T47D (cell line): Measurements from ENCODE around the gene SYCP3.
"Not testable (repeated sequence)": the region's sequence is repeated elsewhere in the genome, so short reads cannot be mapped to it uniquely, and the experiment has no call there.

Experiments
- DNase-seq, 2 experiments: peaks; one replicate each; pipeline versions ENCODE4 v3.0.0 to v3.0.0-alpha.2; 2011 to 2012; ENCODE audit warnings: low read depth in 1 of 2, low spot score in 1 of 2
- JUND ChIP-seq: IDR thresholded peaks from 2 replicates; pipeline ENCODE4 v1.6.1; 2012; ENCODE audit warnings: low read depth
- in situ Hi-C: cut with HindIII; loops from 2 replicates; pipeline ENCODE4 v1.10.0; 2016; ENCODE audit warnings: low sequenced_read_pairs, low pct_unique_long_range_greater_than_20kb

Gene SYCP3

DNA sequence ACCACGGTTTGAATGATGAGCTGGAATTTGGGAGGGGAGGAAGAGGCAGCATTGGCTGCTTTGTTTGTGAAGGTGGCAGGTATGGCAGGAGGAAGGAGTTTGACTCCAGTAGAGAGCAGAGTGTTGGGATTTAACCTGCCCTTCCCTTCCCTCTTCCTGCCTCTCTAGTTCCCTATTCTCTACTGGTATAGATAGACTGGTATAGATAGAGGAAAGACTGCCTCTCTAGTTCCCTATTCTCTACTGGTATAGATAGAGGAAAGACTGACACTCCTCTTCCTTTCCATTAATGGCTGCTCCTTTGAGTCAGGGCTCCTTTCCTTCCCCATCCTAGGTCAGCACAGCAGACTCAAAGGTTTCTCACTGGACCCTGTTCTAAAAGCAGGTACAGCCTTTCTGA lies 8.4 kb upstream of the SYCP3 start:
- DNase-seq: no peak
- in situ Hi-C loops: no loop called here
- TF ChIP-seq JUND: no peak

DNA sequence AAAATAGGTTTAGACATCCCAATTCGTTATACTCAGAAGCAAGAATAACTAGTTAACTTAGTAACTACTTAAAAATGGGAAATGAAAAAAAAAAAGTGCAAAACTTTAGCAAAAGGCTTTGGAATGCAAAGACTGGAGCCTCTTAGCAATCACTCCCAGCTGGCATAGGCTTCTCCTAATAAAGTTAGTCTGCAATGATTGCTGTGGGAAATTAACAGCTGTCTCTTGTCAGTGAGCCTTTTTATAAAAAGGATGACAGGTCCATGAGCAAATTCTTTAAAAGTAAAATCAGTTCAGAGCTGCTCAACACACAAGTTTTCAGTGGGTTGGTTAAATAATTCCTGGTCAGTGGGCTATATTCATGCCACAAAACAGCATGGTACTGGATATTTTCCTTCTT lies 7.4 kb upstream of the SYCP3 start:
- DNase-seq: no peak
- in situ Hi-C loops: no loop called here
- no peak for TF ChIP-seq JUND

DNA sequence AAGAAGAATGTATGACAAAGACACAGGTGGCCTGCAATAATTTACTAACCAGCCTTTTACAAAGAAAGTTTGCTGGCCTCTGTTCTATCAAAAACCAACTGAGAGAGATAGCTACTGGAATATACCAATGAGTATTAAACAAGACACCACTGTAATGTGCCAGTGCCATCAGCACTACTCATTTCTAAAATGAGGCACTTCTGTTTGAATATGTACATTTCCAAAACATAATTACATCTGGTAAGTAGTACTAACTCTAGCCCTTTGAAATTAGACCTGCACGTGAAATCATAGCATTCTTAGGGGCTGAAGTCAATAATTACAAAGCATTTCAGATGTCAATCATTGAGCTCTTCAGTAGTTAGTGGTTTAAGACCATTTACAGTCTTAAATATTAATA lies 6.9 kb upstream of the SYCP3 start:
- in situ Hi-C loops: no loop called here
- DNase-seq: no peak
- TF ChIP-seq JUND: no peak

DNA sequence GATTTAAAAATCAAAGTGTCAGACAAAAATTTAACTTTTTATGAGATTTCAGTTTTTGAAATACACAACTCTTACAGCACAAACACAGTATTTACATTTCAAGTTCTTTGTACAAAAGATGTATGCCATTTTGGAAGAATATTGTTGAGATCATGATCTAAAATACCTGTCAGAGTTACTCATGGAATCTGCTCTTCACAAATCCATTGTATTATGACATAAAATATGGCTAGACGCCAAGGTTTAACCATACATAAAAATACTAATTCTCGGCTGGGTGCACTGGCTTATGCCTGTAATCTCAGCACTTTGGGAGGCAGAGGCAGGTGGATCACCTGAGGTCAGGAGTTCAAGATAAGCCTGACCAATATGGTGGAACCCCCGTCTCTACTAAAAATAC lies 6.2 kb upstream of the SYCP3 start:
- DNase-seq: no peak
- TF ChIP-seq JUND: no peak
- in situ Hi-C loops: no loop called here

DNA sequence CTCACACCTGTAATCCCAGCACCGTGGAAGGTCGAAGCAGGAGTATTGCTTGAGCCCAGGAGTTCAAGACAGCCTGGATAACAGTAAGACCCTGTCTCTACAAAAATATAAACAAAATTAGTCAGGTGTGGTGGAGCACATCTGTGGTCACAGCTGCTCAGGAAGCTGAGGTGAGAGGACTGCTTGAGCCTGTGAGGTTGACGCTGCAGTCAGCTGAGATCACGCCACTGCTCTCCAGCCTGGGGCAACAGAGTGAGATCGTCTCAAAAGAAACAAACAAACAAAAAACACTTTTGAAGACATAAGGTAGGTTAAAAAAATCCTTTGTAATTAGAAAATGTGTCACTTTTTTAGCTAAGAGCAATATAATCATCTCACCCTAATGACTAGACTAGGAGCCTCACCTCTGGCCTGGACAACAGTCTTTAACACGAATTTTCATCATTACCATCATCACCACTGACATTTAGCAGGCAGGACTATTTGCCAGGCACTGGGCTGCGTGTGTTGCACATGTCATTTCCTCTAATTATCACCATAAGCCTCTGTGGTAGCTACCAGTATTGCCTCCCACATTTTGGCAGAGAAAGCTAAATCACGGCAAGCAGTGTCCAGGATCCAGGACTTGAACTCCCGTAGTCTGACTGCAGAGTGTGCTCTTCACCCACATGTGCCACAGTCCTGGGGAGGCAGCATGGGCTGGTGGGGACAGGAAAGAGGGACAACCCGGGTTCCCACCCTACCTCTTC lies 4.6 kb upstream of the SYCP3 start:
- in situ Hi-C loops: no loop called here
- no peak for DNase-seq
- no peak for TF ChIP-seq JUND

DNA sequence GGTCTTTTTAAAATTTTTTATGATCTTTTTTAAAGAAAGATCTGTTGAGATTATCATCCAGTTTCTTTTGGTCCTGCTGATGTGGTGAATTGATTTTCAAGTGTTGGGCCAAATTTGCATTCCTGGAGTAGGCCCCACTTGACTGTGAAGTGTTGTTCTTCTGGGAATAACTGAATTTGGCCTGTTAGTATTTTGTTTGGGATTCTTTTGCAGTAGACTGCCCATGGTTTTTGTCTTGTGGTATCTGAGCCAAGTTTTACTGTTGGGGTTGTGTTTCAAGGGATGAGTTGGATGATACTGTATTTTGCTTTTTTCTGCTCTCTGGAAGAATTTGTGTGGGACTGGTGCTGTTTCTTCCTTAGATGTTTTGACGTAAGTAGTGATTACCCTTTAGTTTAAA lies 4.0 kb upstream of the SYCP3 start:
- in situ Hi-C loops: no loop called here
- no peak for TF ChIP-seq JUND
- DNase-seq: no peak

DNA sequence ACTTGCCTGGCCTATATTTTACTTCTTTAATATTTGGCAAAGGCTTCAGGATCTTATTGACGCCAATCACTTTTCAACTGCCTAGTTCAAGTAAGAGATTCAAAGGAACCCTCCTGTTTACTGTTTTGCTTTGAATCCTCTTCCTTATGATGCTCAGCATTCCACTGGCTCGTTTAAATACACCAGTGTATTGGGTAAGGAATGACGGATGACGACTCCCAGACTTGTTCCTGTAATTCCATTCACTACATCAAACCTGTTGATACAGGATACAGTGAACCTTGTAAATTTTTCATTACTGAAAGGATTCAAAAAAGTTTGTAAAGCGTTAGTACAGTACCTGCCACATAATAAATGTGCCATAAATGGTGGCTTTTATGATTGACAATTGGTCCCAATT lies 1.7 kb upstream of the SYCP3 start:
- no peak for DNase-seq
- in situ Hi-C loops: no loop called here
- no peak for TF ChIP-seq JUND

DNA sequence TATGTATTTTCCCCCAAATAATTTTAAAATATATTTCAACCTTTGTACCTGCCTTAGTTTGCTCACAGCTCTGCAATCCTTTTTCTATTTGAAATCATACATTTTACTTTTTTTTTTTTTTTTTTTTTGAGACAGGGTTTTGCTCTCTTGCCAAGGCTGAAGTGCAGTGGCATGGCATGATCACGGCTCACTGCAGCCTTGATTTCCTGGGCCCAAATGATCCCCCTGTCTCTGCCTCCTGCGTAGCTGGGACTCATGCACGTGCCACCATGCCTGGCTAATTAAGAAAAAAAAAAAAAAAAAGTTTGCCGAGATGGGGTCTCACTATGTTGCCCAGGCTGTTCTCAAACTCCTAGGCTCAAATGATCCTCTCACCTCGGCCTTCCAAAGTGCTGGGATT lies 1.3 kb upstream of the SYCP3 start:
- no peak for DNase-seq
- TF ChIP-seq JUND: no peak
- in situ Hi-C loops: no loop called here

DNA sequence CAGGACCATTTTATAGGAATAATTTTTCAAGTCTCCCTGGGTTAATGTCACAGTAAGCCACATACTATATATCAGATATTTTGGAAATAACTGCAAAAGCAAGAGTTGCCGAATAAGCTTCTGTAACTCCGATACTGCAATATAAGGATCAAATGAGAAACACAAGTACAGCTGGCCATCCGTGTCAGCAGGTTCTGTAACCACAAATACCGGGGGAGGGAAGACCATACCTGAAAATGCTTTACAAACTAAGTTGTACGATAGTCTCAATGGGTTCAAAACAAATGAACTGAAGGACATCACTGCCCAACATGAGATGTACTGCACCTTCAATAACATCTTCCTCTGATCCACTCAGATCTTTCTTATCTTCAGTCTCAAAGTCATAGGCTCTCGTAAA lies 1.8 kb downstream of the SYCP3 start:
- no peak for DNase-seq
- in situ Hi-C loops: no loop called here
- TF ChIP-seq JUND: no peak

DNA sequence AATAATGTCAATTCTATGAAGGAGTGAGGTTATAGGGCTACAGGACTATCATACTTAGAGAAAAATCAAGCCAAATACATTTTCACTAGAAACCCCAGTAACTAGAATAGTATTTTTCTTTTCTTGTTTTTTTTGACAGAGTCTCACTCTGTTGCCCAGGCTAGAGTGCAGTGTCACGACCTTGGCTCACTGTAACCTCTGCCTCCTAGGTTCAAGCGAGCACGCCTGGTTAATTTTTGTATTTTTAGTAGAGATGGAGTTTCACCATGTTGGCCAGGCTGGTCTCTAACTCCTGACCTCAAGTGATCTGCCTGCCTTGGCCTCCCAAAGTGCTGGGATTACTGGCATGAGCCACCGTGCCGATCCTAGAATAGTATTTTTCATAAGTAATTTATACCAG lies 4.8 kb downstream of the SYCP3 start:
- in situ Hi-C loops, DNase-seq: not testable (repeated sequence)

DNA sequence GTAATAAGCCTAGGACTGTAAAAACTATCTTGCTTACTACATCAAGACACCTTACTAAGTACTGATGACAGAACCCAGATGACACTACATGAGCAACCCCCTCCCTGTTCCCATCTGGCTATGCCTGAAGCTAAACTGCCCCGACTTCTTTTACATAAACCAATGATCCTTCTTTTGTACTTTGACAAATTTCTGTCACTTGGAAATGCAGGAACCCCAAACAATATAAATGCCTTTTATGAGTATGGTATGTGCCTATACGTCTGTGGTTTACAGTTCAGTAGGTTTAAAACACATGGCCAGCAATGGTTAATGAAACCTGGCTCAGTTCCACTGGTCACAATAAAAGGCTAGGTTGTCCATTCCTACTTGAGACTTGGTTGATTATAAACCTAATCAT lies 6.1 kb downstream of the SYCP3 start:
- in situ Hi-C loops: no loop called here
- no peak for DNase-seq
- no peak for TF ChIP-seq JUND

DNA sequence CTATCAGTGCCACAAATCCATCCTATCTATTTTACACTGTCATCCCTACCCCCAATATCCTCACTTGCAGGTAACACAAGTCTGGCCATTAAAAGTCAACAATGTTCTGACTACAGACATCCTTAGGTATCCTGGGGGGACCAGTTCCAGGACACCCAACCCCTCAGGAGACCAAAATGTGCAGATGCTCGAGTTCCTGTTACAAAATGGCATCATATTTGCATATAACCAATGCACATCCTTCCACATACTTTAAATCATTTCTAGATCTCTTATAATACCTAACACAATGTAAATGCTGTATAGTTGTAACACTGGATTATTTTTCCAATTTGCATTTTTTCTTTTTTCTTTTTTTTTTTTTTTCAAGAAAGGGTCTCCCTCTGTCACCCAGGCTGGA lies 6.9 kb downstream of the SYCP3 start:
- DNase-seq: no peak
- in situ Hi-C loops: no loop called here

DNA sequence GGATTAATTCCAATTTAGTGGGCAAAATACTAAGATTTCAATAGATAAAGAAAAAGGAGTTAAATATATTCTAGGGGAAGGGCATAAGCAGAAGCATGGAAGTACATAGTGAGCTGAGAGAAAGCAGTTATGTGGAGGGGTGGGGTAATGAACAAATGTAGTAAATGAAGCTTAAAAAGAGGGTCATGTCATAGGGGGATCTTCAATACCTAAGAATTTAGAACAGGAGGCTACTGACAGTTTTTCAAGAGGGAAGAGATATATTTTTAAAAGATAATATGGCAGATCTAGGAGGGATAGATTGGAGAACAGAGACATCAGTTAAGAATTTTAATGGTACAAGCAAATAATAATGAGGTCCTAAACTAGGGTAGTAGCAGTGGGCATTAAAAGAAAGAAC lies 9.4 kb downstream of the SYCP3 start:
- no peak for TF ChIP-seq JUND
- in situ Hi-C loops: no loop called here
- DNase-seq: no peak

More for the DNA sequence above, 6.9 kb downstream of the SYCP3 start:
- no peak for TF ChIP-seq JUND

DNA sequence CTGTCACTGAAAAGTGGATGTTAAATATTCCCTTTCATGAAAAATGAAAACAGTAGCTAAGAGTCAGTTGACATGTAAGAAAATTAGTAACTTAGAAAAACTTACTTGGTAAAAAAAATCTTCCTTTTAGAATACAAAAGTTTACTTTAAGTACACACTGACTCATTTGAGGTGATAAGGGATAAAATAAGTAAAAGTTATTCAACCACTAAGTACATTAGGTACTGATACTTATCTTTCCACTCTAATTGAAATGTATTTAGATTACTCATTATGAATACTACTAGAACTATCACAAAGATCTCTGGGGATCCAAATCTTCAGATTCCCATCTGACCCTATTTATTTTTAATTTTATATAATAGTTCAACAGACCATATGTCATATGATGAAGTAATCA lies 12.2 kb downstream of the SYCP3 start:
- no peak for TF ChIP-seq JUND
- in situ Hi-C loops: no loop called here
- no peak for DNase-seq
